ENCODE results near the gene ZNRF3.
"Not testable (repeated sequence)": the region's sequence is repeated elsewhere in the genome, so short reads cannot be mapped to it uniquely, and the experiment has no call there.

The ZNRF3 gene

DNA sequence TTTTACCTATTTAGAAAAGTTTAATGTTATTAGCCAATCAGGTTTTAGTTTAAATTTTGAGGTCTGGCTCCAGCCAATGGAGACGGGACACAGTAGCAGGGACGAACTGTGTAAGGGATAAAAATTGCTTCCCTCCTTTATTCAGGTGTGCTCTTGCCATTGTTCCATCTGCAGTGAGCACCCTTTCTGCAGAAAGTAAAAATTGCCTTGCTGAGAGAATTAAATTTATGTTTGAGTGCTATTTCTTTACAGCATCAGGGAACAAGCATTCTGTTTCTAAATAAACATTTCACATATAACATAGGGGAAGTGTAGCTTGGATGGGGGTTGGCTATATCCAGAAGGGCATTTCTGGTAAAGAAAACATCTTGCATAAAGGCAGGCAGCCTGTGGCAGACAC, 36.4 kb upstream of the ZNRF3 start:
- no peak for DNase-seq (ENCODE audit: extremely low read depth, low read depth)
- TF ChIP-seq, protein P1, sequence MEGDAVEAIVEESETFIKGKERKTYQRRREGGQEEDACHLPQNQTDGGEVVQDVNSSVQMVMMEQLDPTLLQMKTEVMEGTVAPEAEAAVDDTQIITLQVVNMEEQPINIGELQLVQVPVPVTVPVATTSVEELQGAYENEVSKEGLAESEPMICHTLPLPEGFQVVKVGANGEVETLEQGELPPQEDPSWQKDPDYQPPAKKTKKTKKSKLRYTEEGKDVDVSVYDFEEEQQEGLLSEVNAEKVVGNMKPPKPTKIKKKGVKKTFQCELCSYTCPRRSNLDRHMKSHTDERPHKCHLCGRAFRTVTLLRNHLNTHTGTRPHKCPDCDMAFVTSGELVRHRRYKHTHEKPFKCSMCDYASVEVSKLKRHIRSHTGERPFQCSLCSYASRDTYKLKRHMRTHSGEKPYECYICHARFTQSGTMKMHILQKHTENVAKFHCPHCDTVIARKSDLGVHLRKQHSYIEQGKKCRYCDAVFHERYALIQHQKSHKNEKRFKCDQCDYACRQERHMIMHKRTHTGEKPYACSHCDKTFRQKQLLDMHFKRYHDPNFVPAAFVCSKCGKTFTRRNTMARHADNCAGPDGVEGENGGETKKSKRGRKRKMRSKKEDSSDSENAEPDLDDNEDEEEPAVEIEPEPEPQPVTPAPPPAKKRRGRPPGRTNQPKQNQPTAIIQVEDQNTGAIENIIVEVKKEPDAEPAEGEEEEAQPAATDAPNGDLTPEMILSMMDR (IDR thresholded peaks at IDR 0.05; ENCODE audit: low read depth, low read length, missing control alignments) = no peak
- no peak overlapping the region for H3K4me3 ChIP-seq (replicated peaks; ENCODE audit: low read depth, low read length)

DNA sequence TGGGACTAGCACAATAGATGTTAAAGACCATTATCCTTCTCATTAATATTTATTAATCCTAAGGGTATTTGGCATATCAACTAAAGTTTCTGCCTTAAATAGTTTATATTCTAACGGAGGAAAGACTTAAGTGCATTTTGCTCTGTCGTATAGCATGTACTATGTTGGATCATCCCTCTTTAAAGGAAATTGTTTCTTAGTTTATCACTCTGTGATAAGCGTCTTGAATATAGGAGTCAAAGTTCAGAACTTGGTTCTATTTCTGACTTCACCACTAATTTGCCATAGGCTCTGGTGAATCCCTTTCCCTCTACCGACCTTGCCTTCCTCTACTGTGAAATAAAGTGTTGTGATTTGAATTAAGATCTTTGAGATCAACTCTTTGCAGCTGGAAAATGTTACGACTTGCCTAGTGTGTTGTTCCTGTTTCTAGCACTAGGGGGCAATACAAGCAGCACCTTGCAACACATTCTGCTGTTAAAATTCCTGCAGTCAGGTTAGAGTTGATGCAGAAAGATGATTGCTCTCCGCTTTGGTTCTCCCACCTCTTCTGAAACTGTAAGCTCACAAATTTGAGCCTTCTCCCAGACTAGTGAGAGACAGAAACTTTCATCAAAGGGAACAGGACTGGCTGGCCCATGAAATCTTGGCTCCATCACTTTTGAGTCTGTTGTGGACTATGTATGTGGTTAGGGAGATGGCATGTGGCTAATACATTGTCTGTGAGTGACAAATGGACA, 27.8 kb upstream of the ZNRF3 start:
- H3K4me3 ChIP-seq (replicated peaks; ENCODE audit: low read depth, low read length) = no peak overlapping the region
- TF ChIP-seq, protein P1 (IDR thresholded peaks at IDR 0.05; ENCODE audit: low read depth, low read length, missing control alignments) = peak; percentile 87
- peak; percentile 57 for DNase-seq (ENCODE audit: extremely low read depth, low read depth)

GRCh38 chr22:28856095-28856455, 27.3 kb upstream of the ZNRF3 start:
- no peak overlapping the region for H3K4me3 ChIP-seq (replicated peaks; ENCODE audit: low read depth, low read length)
- TF ChIP-seq, protein P1 (IDR thresholded peaks at IDR 0.05; ENCODE audit: low read depth, low read length, missing control alignments) = no peak
- DNase-seq (ENCODE audit: extremely low read depth, low read depth) = no peak

DNA sequence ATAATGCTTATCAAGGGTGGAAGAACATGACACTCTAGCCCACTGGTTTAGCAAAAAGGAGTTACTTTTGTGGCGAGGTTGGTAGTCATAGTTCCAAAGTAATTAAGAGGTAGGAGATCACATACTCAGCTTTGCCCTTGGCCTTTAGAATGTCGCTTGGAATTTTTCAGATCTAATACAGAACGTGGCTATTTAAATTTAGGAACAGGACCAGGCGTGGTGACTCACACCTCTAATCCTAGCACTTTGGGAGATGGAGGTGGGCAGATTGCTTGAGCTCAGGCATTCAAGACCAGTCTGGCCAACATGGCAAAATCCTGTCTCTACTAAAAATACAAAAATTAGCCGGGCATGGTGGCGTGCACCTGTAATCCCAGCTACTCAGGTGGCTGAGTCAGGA, 26.1 kb upstream of the ZNRF3 start:
- DNase-seq (ENCODE audit: extremely low read depth, low read depth) = no peak
- TF ChIP-seq, protein P1 (IDR thresholded peaks at IDR 0.05; ENCODE audit: low read depth, low read length, missing control alignments) = no peak
- no peak overlapping the region for H3K4me3 ChIP-seq (replicated peaks; ENCODE audit: low read depth, low read length)

DNA sequence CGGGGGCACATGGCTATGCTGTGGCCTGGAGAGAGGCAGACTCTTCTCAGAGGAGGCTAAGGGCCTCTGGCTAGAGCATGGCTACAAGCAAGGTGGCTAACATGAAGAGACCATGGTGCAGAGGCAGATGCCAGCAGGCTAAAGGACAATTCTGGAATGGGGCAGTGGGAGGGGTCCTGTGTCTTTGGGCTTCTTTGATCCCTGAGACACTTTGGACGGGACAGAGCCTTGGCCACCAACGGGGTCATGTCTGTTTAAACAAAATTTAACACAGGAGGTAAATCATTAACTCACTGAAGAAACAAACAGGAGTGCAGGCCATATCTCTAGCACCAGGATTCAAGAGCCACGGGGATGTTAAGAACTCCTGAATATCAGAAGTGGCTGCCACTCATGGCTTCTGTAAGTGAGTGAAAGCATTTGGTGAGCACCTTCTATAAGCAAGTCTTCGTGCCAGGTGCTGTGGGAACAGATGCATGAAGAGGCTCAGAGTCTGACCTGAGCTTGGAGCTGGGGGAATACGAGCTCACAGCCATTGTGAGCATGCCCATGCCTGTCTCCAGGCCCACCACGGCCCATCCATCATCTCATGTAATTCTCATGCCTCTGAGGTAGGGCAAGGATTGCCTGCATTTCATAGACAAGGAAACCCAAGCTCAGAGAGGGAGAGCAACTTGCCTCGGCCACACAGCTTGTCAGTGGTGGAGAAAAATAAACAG, 18.3 kb upstream of the ZNRF3 start:
- H3K4me3 ChIP-seq (replicated peaks; ENCODE audit: low read depth, low read length) = no peak overlapping the region
- TF ChIP-seq, protein P1 (IDR thresholded peaks at IDR 0.05; ENCODE audit: low read depth, low read length, missing control alignments) = no peak
- DNase-seq (ENCODE audit: extremely low read depth, low read depth) = no peak

GRCh38 chr22:28867191-28867590, 16.2 kb upstream of the ZNRF3 start:
- DNase-seq (ENCODE audit: extremely low read depth, low read depth) = no peak
- TF ChIP-seq, protein P1 (IDR thresholded peaks at IDR 0.05; ENCODE audit: low read depth, low read length, missing control alignments) = no peak

DNA sequence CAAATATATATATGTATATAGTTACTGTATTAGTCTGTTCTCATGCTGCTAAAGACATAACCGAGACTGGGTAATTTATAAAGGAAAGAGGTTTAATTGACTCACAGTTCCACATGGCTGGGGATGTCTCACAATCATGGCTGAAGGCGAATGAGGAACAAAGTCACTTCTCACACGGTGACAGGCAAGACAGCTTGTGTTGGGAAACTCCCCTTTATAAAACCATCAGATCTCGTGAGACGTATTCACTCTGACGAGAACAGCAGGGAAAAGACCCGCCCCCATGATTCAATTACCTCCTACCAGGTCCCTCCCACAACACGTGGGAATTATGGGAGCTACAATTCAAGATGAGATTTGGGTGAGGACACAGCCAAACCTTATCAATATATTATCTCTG, 15.0 kb upstream of the ZNRF3 start:
- H3K4me3 ChIP-seq (replicated peaks; ENCODE audit: low read depth, low read length); DNase-seq (ENCODE audit: extremely low read depth, low read depth): not testable (repeated sequence)

More at GRCh38 chr22:28867191-28867590, 16.2 kb upstream of the ZNRF3 start:
- no peak overlapping the region for H3K4me3 ChIP-seq (replicated peaks; ENCODE audit: low read depth, low read length)

All from HFF-Myc (cell line).